GM12878 (cell line): ENCODE data around the gene MGARP. TPM values are rescaled to one million over a fixed set of nuclear protein-coding genes. Genes with fewer than 3 reads are reported as not detected.

Experiments
- CEBPB ChIP-seq, 2 experiments: fragments of 150-350 bp in 1 of 2; IDR thresholded peaks; 2 replicates each; pipeline ENCODE4 v1.6.1; 2012 to 2014; ENCODE audit warnings: low read depth in 2 of 2, low read length in 2 of 2, borderline replicate concordance in 1 of 2, inconsistent platforms in 1 of 2
- CREB1 ChIP-seq: IDR thresholded peaks from 2 replicates; pipeline ENCODE4 v1.6.1; 2012; ENCODE audit warnings: low read depth, mild to moderate bottlenecking, inconsistent platforms
- DPF2 ChIP-seq: fragments of 450-650 bp; IDR thresholded peaks from 2 replicates; pipeline ENCODE4 v1.6.1; 2017; ENCODE audit warnings: mild to moderate bottlenecking
- EP300 ChIP-seq, 2 experiments: fragments of 150-350 bp in 1 of 2; IDR thresholded peaks; 2 replicates each; pipeline ENCODE4 v1.6.1; 2011 to 2012; ENCODE audit warnings: low read depth in 2 of 2, low read length in 2 of 2, borderline replicate concordance in 1 of 2, improper control_type of control experiment in 1 of 2, inconsistent platforms in 1 of 2; ENCODE audit not compliant: control insufficient read depth in 1 of 2
- ESRRA ChIP-seq: IDR thresholded peaks from 2 replicates; pipeline ENCODE4 v1.6.1; 2012; ENCODE audit warnings: mild to moderate bottlenecking, low read length, improper control_type of control experiment
- ETV6 ChIP-seq, 2 experiments: fragments of 450-650 bp in 1 of 2; IDR thresholded peaks in 1 of 2; conservative IDR thresholded peaks in 1 of 2; 2 replicates each; pipeline ENCODE4 v1.6.1; 2014; ENCODE audit warnings: antibody characterized with exemption in 1 of 2, borderline replicate concordance in 1 of 2, low read depth in 1 of 2, mild to moderate bottlenecking in 1 of 2, moderate library complexity in 1 of 2
- FOXK2 ChIP-seq: fragments of 450-650 bp; IDR thresholded peaks from 2 replicates; pipeline ENCODE4 v1.6.1; 2017; ENCODE audit warnings: mild to moderate bottlenecking, moderate library complexity
- MEF2B ChIP-seq: fragments of 450-650 bp; IDR thresholded peaks from 2 replicates; pipeline ENCODE4 v1.6.1; 2018; ENCODE audit warnings: mild to moderate bottlenecking, moderate library complexity; ENCODE audit not compliant: partially characterized antibody, poor library complexity, severe bottlenecking
- MTA2 ChIP-seq: fragments of 450-650 bp; IDR thresholded peaks from 2 replicates; pipeline ENCODE4 v1.6.1; 2016; ENCODE audit warnings: low read depth, mild to moderate bottlenecking, moderate library complexity
- MXI1 ChIP-seq: fragments of 150-350 bp; IDR thresholded peaks from 2 replicates; pipeline ENCODE4 v1.6.1; 2011; ENCODE audit warnings: low read depth, mild to moderate bottlenecking, inconsistent platforms, low read length, improper control_type of control experiment
- NKRF ChIP-seq: fragments of 450-650 bp; conservative IDR thresholded peaks from 2 replicates; pipeline ENCODE4 v1.6.1; 2017; ENCODE audit warnings: mild to moderate bottlenecking, moderate library complexity
- NRF1 ChIP-seq: conservative IDR thresholded peaks from 2 replicates; pipeline ENCODE4 v1.6.1; 2011; ENCODE audit warnings: mild to moderate bottlenecking, low read depth, low read length, improper control_type of control experiment
- RFX5 ChIP-seq: IDR thresholded peaks from 2 replicates; pipeline ENCODE4 v1.6.1; 2011; ENCODE audit warnings: low read depth, low read length, improper control_type of control experiment
- SIN3A ChIP-seq: IDR thresholded peaks from 2 replicates; pipeline ENCODE4 v1.6.1; 2012; ENCODE audit warnings: low read depth, low read length, improper control_type of control experiment
- SP1 ChIP-seq: IDR thresholded peaks from one replicate; pipeline ENCODE4 v1.6.1; 2011; ENCODE audit warnings: low read depth, low read length
- SREBF1 ChIP-seq: IDR thresholded peaks from 2 replicates; pipeline ENCODE4 v1.6.1; 2012; ENCODE audit warnings: mild to moderate bottlenecking, low read length
- STAT1 ChIP-seq: fragments of 450-650 bp; conservative IDR thresholded peaks from 2 replicates; pipeline ENCODE4 v1.6.1; 2014; ENCODE audit warnings: antibody characterized with exemption, mild to moderate bottlenecking
- SUPT20H ChIP-seq: IDR thresholded peaks from 2 replicates; pipeline ENCODE4 v1.6.1; 2011; ENCODE audit warnings: low read depth, mild to moderate bottlenecking, low read length, moderate library complexity, borderline replicate concordance; ENCODE audit not compliant: control insufficient read depth
- polyA plus RNA-seq, 11 experiments: library from polyadenylated mRNA; depleted of rRNA in 4 of 11; unstranded in 6 of 11; stranded (reverse) in 5 of 11; fragments of >200 nt; fragmentation: Nextera tagmentation in 4 of 11; fragmentation: Illumina TruSeq in 1 of 11; extraction: Ambion mirVana in 4 of 11; extraction: Trizol in 1 of 11; gene quantifications; 1 replicate in 1 of 11; 2 replicates in 10 of 11; pipeline versions ENCODE4 v1.2.1 to v1.2.3, GENCODE V29; 2011 to 2016; ENCODE audit warnings: inconsistent platforms in 2 of 11, missing spikeins in 2 of 11, low read depth in 1 of 11
- total RNA-seq, 4 experiments: library from RNA; depleted of rRNA in 3 of 4; stranded (reverse); fragments of >200 nt in 3 of 4; fragmentation: Illumina TruSeq in 1 of 4; extraction: Trizol in 1 of 4; gene quantifications; 2 replicates each; pipeline versions ENCODE4 v1.2.1 to v1.2.3, GENCODE V29; 2013 to 2021
- TF ChIP-seq, protein P1 (sequence below): IDR thresholded peaks from 2 replicates; pipeline ENCODE4 v1.6.1; 2012; ENCODE audit warnings: improper control_type of control experiment, low read depth, low read length; ENCODE audit not compliant: insufficient replicate concordance
- TF ChIP-seq, protein P2 (sequence below), 3 experiments: IDR thresholded peaks in 2 of 3; conservative IDR thresholded peaks in 1 of 3; 2 replicates each; pipeline ENCODE4 v1.5.1; 2011; ENCODE audit warnings: low read depth in 3 of 3, low read length in 3 of 3, mild to moderate bottlenecking in 3 of 3, control low read depth in 2 of 3, moderate library complexity in 2 of 3, inconsistent platforms in 1 of 3, mixed read lengths in 1 of 3; ENCODE audit not compliant: control insufficient read depth in 2 of 3, insufficient read depth in 1 of 3; ENCODE audit errors: extremely low read depth in 1 of 3

Gene MGARP
- total and polyA plus RNA-seq, 10 of the 15 experiments (the other 5 are each of a cell fraction or from before 2014, with no cell fraction given) = 0.04 to 0.23 (median 0.08) TPM; not detected in 7

DNA sequence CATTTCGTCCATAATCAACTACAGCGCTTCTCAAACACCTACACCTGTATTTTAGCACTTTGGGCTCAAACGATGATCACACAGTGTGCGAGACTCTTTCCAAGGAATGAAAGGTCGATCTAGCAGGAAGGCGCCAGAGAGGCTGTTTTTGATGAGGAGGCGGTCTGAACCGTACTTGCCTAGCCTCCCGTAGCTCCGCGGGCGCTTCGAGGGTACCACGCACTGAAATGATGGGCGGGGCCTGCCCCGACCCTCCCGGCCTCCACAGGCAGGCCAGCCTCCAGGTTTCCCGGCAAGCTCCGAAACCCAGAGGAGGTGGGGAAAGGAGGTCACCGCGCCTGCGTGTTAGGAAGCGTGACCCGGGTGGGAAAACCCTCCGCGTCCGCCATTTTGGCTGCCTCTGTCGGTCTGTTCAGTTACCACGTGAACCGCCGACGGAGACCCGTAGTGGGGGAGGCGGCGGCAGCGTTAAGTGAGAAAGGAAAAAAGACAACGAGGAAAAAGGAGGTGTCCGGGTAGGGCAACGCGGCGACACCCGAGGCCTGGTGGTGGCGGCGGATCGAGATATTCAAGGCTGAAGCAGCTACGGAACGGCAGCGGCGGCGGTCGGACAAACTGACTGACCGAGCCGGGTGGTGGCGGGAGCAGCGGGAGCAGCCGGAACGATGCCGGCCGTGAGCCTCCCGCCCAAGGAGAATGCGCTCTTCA, 21.2 kb upstream of the MGARP start, which contains the start of gene NAA15 (continued):
- peak; percentile 72 for TF ChIP-seq SP1
- peak in 1 of 2 experiments; percentile 53; a peak in 2 of 4 replicates for TF ChIP-seq EP300 (IDR thresholded peaks at IDR 0.05; ENCODE audit: borderline replicate concordance in 1 of 2, control insufficient read depth in 1 of 2, low read depth in 2 of 2, low read length in 2 of 2)
- TF ChIP-seq FOXK2 = no peak
- peak; percentile 75; the same call in 1 of the 2 replicates for TF ChIP-seq SIN3A
- TF ChIP-seq NRF1 = peak; percentile 54
- peak; percentile 29 for TF ChIP-seq MEF2B
- no peak for TF ChIP-seq RFX5
- peak; percentile 20; the same call in 1 of the 2 replicates for TF ChIP-seq ESRRA
- peak; percentile 99 for TF ChIP-seq MXI1
- TF ChIP-seq NKRF = no peak; the same call in 1 of the 2 replicates
- TF ChIP-seq, protein P1, sequence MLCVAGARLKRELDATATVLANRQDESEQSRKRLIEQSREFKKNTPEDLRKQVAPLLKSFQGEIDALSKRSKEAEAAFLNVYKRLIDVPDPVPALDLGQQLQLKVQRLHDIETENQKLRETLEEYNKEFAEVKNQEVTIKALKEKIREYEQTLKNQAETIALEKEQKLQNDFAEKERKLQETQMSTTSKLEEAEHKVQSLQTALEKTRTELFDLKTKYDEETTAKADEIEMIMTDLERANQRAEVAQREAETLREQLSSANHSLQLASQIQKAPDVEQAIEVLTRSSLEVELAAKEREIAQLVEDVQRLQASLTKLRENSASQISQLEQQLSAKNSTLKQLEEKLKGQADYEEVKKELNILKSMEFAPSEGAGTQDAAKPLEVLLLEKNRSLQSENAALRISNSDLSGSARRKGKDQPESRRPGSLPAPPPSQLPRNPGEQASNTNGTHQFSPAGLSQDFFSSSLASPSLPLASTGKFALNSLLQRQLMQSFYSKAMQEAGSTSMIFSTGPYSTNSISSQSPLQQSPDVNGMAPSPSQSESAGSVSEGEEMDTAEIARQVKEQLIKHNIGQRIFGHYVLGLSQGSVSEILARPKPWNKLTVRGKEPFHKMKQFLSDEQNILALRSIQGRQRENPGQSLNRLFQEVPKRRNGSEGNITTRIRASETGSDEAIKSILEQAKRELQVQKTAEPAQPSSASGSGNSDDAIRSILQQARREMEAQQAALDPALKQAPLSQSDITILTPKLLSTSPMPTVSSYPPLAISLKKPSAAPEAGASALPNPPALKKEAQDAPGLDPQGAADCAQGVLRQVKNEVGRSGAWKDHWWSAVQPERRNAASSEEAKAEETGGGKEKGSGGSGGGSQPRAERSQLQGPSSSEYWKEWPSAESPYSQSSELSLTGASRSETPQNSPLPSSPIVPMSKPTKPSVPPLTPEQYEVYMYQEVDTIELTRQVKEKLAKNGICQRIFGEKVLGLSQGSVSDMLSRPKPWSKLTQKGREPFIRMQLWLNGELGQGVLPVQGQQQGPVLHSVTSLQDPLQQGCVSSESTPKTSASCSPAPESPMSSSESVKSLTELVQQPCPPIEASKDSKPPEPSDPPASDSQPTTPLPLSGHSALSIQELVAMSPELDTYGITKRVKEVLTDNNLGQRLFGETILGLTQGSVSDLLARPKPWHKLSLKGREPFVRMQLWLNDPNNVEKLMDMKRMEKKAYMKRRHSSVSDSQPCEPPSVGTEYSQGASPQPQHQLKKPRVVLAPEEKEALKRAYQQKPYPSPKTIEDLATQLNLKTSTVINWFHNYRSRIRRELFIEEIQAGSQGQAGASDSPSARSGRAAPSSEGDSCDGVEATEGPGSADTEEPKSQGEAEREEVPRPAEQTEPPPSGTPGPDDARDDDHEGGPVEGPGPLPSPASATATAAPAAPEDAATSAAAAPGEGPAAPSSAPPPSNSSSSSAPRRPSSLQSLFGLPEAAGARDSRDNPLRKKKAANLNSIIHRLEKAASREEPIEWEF = no peak
- peak; percentile 41; the same call in 1 of the 2 replicates for TF ChIP-seq DPF2
- peak; percentile 63 for TF ChIP-seq MTA2
- TF ChIP-seq, protein P2, sequence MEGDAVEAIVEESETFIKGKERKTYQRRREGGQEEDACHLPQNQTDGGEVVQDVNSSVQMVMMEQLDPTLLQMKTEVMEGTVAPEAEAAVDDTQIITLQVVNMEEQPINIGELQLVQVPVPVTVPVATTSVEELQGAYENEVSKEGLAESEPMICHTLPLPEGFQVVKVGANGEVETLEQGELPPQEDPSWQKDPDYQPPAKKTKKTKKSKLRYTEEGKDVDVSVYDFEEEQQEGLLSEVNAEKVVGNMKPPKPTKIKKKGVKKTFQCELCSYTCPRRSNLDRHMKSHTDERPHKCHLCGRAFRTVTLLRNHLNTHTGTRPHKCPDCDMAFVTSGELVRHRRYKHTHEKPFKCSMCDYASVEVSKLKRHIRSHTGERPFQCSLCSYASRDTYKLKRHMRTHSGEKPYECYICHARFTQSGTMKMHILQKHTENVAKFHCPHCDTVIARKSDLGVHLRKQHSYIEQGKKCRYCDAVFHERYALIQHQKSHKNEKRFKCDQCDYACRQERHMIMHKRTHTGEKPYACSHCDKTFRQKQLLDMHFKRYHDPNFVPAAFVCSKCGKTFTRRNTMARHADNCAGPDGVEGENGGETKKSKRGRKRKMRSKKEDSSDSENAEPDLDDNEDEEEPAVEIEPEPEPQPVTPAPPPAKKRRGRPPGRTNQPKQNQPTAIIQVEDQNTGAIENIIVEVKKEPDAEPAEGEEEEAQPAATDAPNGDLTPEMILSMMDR (IDR thresholded peaks at IDR 0.05 in 2 of 3, conservative IDR thresholded peaks at IDR 0.05 in 1 of 3; ENCODE audit: control insufficient read depth in 2 of 3, extremely low read depth in 1 of 3, insufficient read depth in 1 of 3, low read depth in 3 of 3, low read length in 3 of 3) = no peak
- peak; percentile 40; the same call in 1 of the 2 replicates for TF ChIP-seq CREB1
- TF ChIP-seq SREBF1 = no peak
- no peak for TF ChIP-seq SUPT20H
- TF ChIP-seq CEBPB (IDR thresholded peaks at IDR 0.05; ENCODE audit: borderline replicate concordance in 1 of 2, low read depth in 2 of 2, low read length in 2 of 2) = no peak
- TF ChIP-seq STAT1 = no peak
- no peak; a peak in 1 of 4 replicates for TF ChIP-seq ETV6 (conservative IDR thresholded peaks at IDR 0.05 in 1 of 2, IDR thresholded peaks at IDR 0.05 in 1 of 2; ENCODE audit: borderline replicate concordance in 1 of 2, low read depth in 1 of 2)
